GM23338 (cell line): ENCODE results near the gene NDST4. TPM values are rescaled to one million over a fixed set of nuclear protein-coding genes. Genes with fewer than 3 reads are reported as not detected.

Experiments used
- ATAC-seq: fragments of 200-7000 bp; cut with Tn5 transposase; 3 replicates; pipeline ENCODE4 v1.9.1; 2020
- DNase-seq: peaks from one replicate; pipeline ENCODE4 v3.0.0-alpha.2; 2015; ENCODE audit warnings: low spot score
- H2AFZ ChIP-seq: fragments of 200-600 bp; sonication (generic); 2 replicates; pipeline ENCODE4 v1.8.0; 2016; ENCODE audit warnings: antibody characterized with exemption, mild to moderate bottlenecking, moderate library complexity
- H3F3A ChIP-seq: fragments of 200-600 bp; sonication (generic); replicated peaks from 2 replicates; pipeline ENCODE4 v1.8.0; 2017; ENCODE audit warnings: antibody characterized with exemption, mixed run types, low read depth
- H3K27ac ChIP-seq: fragments of 200-600 bp; sonication (generic); 2 replicates; pipeline ENCODE4 v1.6.1; 2016; ENCODE audit warnings: low read depth
- H3K27me3 ChIP-seq: fragments of 200-600 bp; sonication (generic); 2 replicates; pipeline ENCODE4 v1.8.0; 2016; ENCODE audit warnings: mild to moderate bottlenecking, mixed run types, moderate library complexity; ENCODE audit not compliant: insufficient read depth
- H3K36me3 ChIP-seq: fragments of 200-600 bp; sonication (generic); 2 replicates; pipeline ENCODE4 v1.8.0; 2016; ENCODE audit warnings: mild to moderate bottlenecking; ENCODE audit not compliant: insufficient read depth
- H3K4me1 ChIP-seq: fragments of 200-600 bp; sonication (generic); 2 replicates; pipeline ENCODE4 v1.8.0; 2016; ENCODE audit warnings: mild to moderate bottlenecking, moderate library complexity; ENCODE audit not compliant: insufficient read depth
- H3K4me2 ChIP-seq: fragments of 200-600 bp; sonication (generic); 2 replicates; pipeline ENCODE4 v1.7.1; 2017; ENCODE audit warnings: mixed run types
- H3K4me3 ChIP-seq: fragments of 200-600 bp; sonication (generic); 2 replicates; pipeline ENCODE4 v1.6.1; 2016; ENCODE audit warnings: mixed run types
- H3K79me2 ChIP-seq: fragments of 200-600 bp; sonication (generic); replicated peaks from 2 replicates; pipeline ENCODE4 v1.8.0; 2017; ENCODE audit warnings: mild to moderate bottlenecking; ENCODE audit not compliant: insufficient read depth
- H3K9me2 ChIP-seq: fragments of 200-600 bp; sonication (generic); 2 replicates; pipeline ENCODE4 v1.8.0; 2017; ENCODE audit not compliant: insufficient read depth
- H4K20me1 ChIP-seq: fragments of 200-600 bp; sonication (generic); replicated peaks from 2 replicates; pipeline ENCODE4 v1.8.0; 2017; ENCODE audit warnings: mild to moderate bottlenecking; ENCODE audit not compliant: insufficient read depth
- H3K27ac Mint-ChIP-seq: 2 replicates; pipeline ENCODE4 v1.8.0; 2020; ENCODE audit warnings: inconsistent platforms, mild to moderate bottlenecking, moderate library complexity, mixed read lengths
- H3K27me3 Mint-ChIP-seq: 3 replicates; pipeline ENCODE4 v1.8.0; 2022; ENCODE audit warnings: low read depth, mild to moderate bottlenecking, moderate library complexity, mixed read lengths, inconsistent platforms; ENCODE audit not compliant: insufficient read depth, poor library complexity
- H3K36me3 Mint-ChIP-seq: 3 replicates; pipeline ENCODE4 v1.8.0; 2021; ENCODE audit warnings: low read depth, mild to moderate bottlenecking, inconsistent platforms, moderate library complexity, mixed read lengths
- H3K4me1 Mint-ChIP-seq: 3 replicates; pipeline ENCODE4 v1.8.0; 2020; ENCODE audit warnings: mild to moderate bottlenecking, inconsistent platforms, mixed read lengths
- H3K4me3 Mint-ChIP-seq: 3 replicates; pipeline ENCODE4 v1.8.0; 2021; ENCODE audit warnings: moderate library complexity, mild to moderate bottlenecking, inconsistent platforms, mixed read lengths
- H3K9me3 Mint-ChIP-seq: 3 replicates; pipeline ENCODE4 v1.8.0; 2020; ENCODE audit warnings: moderate library complexity, mild to moderate bottlenecking, inconsistent platforms, mixed read lengths
- CREB1 ChIP-seq: fragments of 250-450 bp; sonication (Bioruptor Pico); IDR thresholded peaks from 2 replicates; pipeline ENCODE4 v1.5.0; 2020; ENCODE audit warnings: low read depth, mild to moderate bottlenecking, moderate library complexity
- EZH2phosphoT487 ChIP-seq: fragments of 200-600 bp; sonication (generic); IDR thresholded peaks from one replicate; pipeline ENCODE4 v1.8.1; 2018; ENCODE audit warnings: antibody characterized with exemption; ENCODE audit not compliant: unreplicated experiment
- POLR2AphosphoS5 ChIP-seq: IDR thresholded peaks from 2 replicates; pipeline ENCODE4 v1.6.1; 2016; ENCODE audit warnings: antibody characterized with exemption, low read depth
- STAT1 ChIP-seq: IDR thresholded peaks from one replicate; pipeline ENCODE4 v1.6.1; 2016; ENCODE audit warnings: antibody characterized with exemption; ENCODE audit not compliant: unreplicated experiment
- ZNF114 ChIP-seq: fragments of 250-450 bp; sonication (Bioruptor Pico); IDR thresholded peaks from 2 replicates; pipeline ENCODE4 v1.5.0; 2020; ENCODE audit warnings: mild to moderate bottlenecking, moderate library complexity
- ZNF331 ChIP-seq: fragments of 250-450 bp; sonication (Bioruptor Pico); IDR thresholded peaks from 2 replicates; pipeline ENCODE4 v1.5.0; 2020; ENCODE audit warnings: low read depth, mild to moderate bottlenecking, moderate library complexity
- polyA plus RNA-seq: library from polyadenylated mRNA; unstranded; fragments of >200 nt; fragmentation: Nextera tagmentation; extraction: Ambion mirVana; gene quantifications from 2 replicates; pipeline ENCODE4 v1.2.1, GENCODE V29; 2016
- total RNA-seq: library from RNA; depleted of rRNA; stranded (reverse); fragments of >200 nt; shearing (Covaris generic); gene quantifications from 2 replicates; pipeline ENCODE4 v1.2.3, GENCODE V29; 2014
- TF ChIP-seq, protein P1 (sequence below): IDR thresholded peaks from 2 replicates; pipeline ENCODE4 v1.6.1; 2016; ENCODE audit warnings: antibody characterized with exemption
- TF ChIP-seq, protein P2 (sequence below), 2 experiments: fragments of 200-600 bp in 1 of 2; sonication (generic) in 1 of 2; conservative IDR thresholded peaks; 2 replicates each; pipeline versions ENCODE4 v1.5.1 to v1.6.1; 2016 to 2017; ENCODE audit warnings: antibody characterized with exemption in 2 of 2, low read depth in 2 of 2, mild to moderate bottlenecking in 2 of 2, moderate library complexity in 1 of 2
- TF ChIP-seq, protein P3 (sequence below): IDR thresholded peaks from one replicate; pipeline ENCODE4 v1.6.1; 2018; ENCODE audit warnings: antibody characterized with exemption; ENCODE audit not compliant: unreplicated experiment

Gene NDST4
- total and polyA plus RNA-seq, 2 experiments from 2014 or later, result not detected

DNA sequence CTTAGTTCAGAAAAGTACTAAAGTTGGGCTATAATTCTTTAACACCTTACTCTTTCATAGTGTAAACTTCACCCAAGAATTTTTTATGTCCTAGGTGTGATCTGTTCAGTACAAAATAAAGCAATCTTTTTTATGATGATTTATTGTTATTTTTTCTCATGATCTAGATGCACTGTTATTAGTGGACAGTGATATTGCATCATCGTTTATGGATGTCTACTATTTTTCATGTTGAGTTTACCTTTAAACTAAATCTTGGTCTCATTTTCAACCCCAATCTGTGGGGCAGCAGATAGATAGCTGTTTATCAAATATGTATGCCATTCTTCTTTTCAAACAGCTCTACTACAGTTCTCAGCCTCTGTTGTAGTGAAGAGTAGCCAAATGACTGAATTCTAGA is 299.5 kb downstream of the NDST4 start (continued):
- TF ChIP-seq, protein P1, sequence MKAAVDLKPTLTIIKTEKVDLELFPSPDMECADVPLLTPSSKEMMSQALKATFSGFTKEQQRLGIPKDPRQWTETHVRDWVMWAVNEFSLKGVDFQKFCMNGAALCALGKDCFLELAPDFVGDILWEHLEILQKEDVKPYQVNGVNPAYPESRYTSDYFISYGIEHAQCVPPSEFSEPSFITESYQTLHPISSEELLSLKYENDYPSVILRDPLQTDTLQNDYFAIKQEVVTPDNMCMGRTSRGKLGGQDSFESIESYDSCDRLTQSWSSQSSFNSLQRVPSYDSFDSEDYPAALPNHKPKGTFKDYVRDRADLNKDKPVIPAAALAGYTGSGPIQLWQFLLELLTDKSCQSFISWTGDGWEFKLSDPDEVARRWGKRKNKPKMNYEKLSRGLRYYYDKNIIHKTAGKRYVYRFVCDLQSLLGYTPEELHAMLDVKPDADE, result no peak
- no peak for TF ChIP-seq STAT1
- TF ChIP-seq POLR2AphosphoS5, result no peak
- no peak for TF ChIP-seq CREB1 (CRISPR knock-in tag)
- TF ChIP-seq ZNF331 (CRISPR knock-in tag), result no peak

DNA sequence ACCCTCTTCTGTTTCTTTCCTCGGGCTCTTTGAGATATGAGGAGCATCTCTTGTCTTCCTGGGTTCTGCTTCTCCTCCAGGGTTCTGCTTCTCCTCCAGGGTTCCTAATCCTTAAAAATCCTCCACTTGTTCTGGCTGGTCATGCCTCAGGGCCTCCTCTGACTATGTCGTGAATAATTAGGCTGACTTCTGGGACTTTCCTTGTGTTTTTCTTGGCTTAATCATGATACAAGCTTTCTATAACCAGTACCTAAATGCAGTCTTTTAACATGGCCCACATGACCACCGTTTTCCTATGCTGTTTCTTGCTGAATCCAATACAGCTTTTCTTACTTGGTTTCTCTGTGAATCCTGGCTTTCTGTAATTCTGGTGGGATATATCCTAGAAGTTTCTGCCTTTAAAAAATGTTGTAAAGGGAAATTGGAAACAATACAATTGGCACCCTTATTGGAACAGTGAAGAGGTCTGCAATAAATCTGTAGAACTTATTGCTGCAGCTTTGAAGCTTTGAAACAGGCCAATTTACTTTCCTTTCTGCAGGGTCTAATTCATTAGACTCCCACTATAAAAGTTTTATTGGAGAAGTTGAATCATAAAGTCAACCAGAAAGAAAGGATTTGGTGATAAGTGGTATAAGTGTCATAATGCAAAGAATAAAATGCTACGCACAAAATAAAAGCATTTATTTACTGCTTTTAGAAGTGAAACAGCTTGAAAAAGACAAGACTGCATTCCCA is 301.7 kb downstream of the NDST4 start:
- no peaks in the 10 kb centered on the region for H3K36me3 ChIP-seq
- TF ChIP-seq POLR2AphosphoS5 (no peak), ZNF114 (CRISPR knock-in tag) (no peak), EZH2phosphoT487 (no peak)
- TF ChIP-seq, protein P2, sequence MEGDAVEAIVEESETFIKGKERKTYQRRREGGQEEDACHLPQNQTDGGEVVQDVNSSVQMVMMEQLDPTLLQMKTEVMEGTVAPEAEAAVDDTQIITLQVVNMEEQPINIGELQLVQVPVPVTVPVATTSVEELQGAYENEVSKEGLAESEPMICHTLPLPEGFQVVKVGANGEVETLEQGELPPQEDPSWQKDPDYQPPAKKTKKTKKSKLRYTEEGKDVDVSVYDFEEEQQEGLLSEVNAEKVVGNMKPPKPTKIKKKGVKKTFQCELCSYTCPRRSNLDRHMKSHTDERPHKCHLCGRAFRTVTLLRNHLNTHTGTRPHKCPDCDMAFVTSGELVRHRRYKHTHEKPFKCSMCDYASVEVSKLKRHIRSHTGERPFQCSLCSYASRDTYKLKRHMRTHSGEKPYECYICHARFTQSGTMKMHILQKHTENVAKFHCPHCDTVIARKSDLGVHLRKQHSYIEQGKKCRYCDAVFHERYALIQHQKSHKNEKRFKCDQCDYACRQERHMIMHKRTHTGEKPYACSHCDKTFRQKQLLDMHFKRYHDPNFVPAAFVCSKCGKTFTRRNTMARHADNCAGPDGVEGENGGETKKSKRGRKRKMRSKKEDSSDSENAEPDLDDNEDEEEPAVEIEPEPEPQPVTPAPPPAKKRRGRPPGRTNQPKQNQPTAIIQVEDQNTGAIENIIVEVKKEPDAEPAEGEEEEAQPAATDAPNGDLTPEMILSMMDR (conservative IDR thresholded peaks at IDR 0.05; ENCODE audit: low read depth in 2 of 2), result no peak
- TF ChIP-seq, protein P3, sequence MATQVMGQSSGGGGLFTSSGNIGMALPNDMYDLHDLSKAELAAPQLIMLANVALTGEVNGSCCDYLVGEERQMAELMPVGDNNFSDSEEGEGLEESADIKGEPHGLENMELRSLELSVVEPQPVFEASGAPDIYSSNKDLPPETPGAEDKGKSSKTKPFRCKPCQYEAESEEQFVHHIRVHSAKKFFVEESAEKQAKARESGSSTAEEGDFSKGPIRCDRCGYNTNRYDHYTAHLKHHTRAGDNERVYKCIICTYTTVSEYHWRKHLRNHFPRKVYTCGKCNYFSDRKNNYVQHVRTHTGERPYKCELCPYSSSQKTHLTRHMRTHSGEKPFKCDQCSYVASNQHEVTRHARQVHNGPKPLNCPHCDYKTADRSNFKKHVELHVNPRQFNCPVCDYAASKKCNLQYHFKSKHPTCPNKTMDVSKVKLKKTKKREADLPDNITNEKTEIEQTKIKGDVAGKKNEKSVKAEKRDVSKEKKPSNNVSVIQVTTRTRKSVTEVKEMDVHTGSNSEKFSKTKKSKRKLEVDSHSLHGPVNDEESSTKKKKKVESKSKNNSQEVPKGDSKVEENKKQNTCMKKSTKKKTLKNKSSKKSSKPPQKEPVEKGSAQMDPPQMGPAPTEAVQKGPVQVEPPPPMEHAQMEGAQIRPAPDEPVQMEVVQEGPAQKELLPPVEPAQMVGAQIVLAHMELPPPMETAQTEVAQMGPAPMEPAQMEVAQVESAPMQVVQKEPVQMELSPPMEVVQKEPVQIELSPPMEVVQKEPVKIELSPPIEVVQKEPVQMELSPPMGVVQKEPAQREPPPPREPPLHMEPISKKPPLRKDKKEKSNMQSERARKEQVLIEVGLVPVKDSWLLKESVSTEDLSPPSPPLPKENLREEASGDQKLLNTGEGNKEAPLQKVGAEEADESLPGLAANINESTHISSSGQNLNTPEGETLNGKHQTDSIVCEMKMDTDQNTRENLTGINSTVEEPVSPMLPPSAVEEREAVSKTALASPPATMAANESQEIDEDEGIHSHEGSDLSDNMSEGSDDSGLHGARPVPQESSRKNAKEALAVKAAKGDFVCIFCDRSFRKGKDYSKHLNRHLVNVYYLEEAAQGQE, result no peak
- H3K27ac Mint-ChIP-seq, result no peak overlapping the region; the same call in 1 of the 2 replicates
- H3K4me3 Mint-ChIP-seq, result no peak overlapping the region
- H3K4me1 ChIP-seq, result no peaks in the 10 kb centered on the region
- H4K20me1 ChIP-seq, result no peaks in the 10 kb centered on the region
- no peak for DNase-seq
- H3F3A ChIP-seq, result no peaks in the 10 kb centered on the region
- no peaks in the 10 kb centered on the region for H3K9me2 ChIP-seq
- ATAC-seq, result no peak
- no peaks in the 10 kb centered on the region for H3K27me3 ChIP-seq
- no peaks in the 10 kb centered on the region for H3K9me3 Mint-ChIP-seq
- H3K4me1 Mint-ChIP-seq, result peaks cover 5% of the 10 kb centered on the region
- no peak overlapping the region for H3K4me2 ChIP-seq
- no peaks in the 10 kb centered on the region for H3K36me3 Mint-ChIP-seq
- no peak overlapping the region for H2AFZ ChIP-seq
- H3K79me2 ChIP-seq, result no peaks in the 10 kb centered on the region
- no peak overlapping the region for H3K27ac ChIP-seq
- H3K4me3 ChIP-seq, result no peak overlapping the region
- peaks cover 4% of the 10 kb centered on the region for H3K27me3 Mint-ChIP-seq
